CD4-positive, alpha-beta T cell treated with Interleukin-17A for 4 hours (primary cell): ENCODE results near the gene DCAF16.

Experiments
- DNase-seq: peaks from one replicate; pipeline ENCODE4 v3.0.0-alpha.2; 2020; ENCODE audit warnings: mixed read lengths

The DCAF16 gene

DNA sequence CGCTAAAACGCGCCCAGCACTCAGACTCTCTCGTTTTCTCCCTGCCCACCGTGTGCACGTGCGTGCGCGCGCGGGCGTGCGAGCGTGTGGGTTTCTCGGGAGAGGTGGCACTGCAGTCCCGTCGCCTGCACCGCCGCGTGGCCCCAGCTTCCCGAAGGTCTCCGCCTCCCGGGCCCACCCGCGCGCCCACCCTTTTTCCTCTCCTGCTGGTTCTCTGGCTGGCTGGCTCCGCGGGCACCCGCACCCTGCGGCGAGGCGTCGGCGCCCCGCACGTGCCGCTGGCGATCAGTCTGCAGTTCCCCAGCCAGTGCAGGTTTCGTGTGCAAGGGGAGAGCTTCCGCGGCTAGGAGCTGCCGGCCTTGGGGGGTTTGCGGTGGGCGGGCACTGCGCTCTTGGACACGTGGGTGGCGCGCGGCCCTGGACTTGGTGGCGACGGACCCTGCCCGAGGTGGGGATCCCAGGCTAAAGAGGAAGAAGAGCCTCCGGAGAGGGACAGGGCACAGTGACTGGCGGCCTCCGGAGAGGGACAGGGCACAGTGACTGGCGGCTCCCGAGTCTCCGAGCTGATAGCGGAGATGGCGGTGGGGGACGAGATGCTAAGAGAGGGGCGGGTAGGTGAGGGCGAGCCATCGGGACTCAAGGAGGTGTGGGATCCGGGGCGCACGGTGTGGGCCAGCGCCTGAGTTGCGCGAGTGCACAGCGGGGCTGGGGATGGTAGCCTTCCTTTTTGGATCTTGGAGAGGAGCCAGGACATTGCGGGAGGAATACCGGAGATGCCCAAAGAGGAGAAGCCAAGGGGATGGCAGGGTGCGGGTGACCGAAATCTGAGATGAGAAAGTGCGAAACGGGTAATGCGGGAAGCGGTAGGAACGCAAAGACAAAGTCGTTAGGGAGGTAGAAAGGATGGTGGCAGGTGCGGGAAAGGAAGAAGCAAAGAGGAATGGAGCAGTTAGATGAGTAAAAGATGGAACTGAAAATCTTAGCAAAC lies 29.0 kb downstream of the DCAF16 start, which contains the start of gene FAM184B:
Gene FAM184B, minus strand, starts transcription at position 322 of the 988 bp plus-strand sequence. CDS start 322 bp downstream, outside the sequence.
- no peak for DNase-seq

DNA sequence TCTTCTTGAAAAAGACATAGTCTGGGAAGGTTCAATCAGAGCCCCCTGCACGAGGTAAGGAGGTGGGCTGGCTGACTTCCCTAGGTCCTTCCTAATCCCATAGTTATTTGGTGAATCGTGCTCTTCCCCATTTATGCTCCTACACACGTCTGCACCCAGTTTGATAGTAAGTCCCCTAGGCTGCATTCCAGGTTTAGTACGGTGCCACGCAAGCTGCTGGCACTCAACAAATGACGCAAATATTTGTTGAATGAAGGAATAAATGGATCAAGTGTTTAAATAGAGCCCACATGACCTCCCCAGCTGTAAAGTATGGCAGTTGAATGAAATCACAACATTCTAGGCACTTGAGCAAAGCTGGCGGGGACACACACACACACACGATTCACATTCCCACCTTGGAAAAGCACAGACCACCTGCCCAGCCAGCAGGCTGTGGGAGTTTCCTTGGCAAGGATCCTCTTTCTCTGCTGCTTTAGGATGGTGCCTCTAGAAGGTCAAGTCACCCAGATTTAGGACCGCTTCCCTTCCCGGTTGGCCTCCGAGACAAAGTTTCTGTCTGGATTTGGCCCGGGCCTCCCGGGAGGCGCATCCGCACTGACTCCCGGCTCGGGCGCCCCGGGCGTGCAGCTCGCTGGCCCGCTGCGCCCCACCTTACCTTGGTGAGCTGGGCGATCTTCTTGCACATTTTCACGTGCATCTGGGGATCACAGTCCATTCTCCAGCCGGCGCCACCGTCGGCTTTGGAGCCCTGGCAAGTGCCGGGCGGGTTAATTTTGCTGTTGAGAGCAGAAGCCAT lies 29.9 kb downstream of the DCAF16 start:
- no peak for DNase-seq

DNA sequence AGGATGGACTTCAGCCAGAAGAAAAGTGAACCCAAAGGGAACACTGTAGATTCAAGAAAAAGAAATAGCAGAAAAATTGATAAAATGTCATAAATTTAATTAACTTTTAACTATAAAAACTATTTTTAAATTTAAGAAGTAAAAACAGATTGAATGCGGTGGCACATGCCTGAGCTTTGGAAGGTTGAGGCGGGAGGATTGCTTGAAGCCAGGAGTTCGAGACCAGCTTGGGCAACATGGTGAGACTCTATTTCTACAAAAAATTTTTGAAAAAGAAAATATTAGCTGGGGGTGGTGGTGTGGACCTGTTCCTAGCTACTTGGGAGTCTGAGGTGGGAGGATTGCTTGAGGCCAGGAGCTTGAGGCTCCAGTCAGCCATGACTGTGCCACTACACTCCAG lies 32.1 kb downstream of the DCAF16 start:
- DNase-seq: no peak

DNA sequence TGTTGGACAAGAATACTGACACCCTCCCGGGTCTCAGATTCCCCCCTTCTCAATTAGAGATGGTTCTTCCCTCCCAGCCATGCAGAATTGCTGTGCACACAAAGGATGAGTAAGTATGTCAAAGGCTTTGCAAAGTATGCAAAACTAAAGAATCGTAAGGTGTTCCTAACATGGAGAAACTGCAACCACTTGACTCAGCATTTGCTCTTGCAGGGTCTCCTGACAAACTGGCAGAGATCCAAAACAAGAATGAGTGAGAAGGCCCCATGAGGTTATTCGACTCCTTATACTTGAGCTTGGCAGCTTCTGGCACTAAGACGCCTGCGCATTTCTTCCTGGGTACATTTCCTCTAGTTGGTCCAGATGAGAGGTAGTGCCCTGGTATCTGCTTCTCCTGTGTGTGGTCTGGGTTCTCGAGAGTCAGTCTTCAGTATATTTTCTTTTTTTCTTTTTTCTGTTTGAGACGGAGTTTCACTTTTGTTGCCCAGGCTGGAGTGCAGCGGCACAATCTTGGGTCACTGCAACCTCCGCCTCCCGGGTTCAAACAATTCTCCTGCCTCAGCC lies 37.3 kb downstream of the DCAF16 start:
- DNase-seq: no peak

DNA sequence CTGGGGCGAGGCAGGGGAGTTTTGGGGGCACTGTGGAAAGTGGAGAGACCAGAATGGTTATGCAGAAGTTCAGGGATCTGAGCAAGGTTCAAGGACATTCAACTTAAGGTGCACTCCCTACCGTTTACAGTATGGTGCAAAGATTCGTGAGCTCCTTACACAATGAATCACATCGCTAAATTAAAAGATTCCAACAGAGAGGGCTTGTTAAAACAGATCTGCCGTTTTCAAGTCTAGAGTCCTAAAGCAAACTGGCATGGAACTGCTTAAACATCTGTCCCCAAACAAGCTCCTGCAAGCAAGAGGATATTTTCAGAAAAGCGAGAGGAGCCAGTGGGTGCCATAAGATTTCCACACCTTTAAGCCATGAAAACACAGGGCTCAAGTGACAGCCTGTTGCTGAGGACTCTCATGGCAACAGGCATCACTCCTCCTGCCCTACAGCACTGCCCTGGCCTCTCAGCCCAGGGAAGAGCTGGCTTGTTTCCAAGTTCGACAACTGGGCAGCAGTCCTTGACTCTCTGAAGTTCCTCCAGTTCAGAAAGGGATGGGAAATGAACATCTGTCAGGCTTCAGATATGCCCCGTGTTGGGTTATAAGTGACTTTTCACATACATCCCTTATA lies 39.2 kb downstream of the DCAF16 start:
- no peak for DNase-seq

DNA sequence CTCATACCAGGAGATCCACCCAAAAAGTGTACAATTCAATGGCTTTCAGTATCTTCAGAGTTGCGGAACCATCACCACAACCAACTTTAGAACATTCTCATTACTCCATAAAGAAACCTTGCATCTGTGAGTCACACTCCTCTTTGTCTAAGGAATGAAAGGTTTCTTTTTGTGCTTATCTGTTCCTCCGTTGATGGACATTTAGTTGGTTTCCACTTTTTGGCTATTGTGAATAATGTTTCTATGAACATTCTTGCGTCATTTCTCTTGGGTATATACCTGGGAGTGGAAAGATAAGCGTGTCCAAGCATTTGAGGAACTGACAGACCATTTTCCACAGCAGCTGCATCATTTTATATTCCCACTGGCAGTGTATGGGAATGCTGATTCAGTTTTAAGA lies 39.7 kb downstream of the DCAF16 start:
- DNase-seq: no peak

DNA sequence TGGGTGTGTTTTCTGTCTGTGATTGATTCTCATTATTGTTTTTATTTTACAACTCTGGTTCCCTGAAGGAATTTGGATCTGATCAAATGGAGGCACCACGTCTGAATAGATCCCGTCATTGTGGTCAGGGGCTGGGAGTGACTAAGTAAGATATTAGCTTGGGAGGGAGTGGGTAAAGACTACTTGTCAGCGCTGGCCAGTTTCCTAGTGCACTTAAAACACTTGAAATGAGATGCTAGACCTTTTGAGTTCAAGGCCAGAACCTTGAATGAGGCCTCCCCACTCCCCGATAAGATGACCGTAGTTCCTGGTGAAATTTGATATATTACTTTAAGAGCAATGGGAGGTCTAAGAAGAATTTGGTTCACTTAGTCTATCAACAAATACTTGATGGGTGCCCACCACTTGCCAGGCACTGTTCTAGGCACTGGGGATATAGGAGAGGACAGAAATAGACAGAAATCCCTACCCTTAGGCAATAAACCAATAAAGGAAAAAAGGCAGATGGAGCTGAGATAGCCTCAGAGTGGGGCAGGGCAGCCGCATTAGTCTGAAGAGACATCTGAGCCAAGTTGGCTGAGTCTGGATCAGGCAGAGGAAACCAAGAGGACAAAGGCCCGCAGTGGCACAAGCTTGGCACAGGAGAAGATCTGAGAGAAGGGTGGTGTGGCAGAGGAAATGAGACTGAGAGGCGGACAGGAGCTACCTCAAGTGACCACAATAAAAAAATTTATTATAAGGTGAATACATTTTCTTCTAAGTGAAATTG lies 41.0 kb downstream of the DCAF16 start:
- DNase-seq: no peak

DNA sequence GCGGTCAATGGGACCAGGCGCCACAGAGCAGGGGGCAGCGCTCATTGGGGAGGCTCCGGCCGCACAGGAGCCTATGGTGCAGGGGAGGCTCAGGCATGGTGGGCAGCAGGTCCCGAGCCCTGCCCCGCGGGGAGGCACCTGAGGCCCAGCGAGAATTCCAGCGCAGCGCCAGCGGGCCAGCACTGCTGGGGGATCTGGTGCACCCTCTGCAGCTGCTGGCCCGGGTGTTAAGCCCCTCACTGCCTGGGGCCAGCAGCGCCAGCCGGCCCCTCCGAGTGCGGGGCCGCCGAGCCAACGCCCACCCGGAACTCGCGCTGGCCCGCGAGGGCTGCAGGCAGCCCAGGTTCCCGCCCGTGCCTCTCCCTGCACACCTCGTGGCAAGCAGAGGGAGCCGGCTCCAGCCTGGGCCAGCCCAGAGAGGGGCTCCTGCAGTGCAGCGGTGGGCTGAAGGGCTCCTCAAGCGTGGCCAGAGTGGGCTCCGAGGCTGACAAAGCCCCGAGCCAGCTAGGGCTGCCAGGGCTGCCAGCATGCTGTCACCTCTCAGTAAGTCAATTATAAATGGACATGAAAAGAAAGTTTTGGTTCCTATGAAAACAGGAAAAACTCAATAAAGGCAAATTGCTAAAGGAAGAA lies 43.6 kb downstream of the DCAF16 start:
- DNase-seq: no peak

DNA sequence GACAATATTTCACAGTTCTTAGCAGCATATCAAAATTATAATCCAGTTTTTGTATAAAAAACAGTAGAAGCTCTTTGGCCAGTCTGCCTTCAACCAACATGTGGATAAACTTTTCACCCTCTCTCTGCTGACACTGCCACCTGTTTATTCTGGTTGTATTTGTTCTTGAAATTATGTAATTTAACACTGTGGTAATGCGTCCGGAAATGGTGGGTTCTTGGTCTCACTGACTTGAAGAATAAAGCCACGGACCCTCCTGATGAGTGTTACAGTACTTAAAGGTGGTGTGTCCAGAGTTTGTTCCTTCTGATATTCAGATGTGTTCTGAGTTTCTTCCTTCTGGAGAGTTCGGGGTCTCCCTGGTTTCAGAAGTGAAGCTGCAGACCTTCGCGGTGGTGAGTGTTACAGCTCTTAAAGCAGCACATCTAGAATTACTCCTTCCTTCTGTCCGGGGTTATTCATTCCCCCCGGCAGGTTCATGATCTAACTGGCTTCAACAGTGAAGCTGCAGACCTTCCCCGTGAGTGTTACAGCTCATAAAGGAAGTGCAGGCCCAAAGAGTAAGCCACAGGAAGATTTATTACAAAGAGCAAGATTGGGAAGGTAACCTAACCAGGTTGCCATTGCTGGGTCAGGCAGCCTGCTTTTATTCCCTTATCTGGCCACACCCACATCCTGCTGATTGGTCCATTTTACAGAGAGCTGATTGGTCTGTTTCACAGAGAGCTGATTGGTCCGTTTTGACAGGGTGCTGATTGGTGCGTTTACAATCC lies 44.9 kb downstream of the DCAF16 start:
- no peak for DNase-seq

DNA sequence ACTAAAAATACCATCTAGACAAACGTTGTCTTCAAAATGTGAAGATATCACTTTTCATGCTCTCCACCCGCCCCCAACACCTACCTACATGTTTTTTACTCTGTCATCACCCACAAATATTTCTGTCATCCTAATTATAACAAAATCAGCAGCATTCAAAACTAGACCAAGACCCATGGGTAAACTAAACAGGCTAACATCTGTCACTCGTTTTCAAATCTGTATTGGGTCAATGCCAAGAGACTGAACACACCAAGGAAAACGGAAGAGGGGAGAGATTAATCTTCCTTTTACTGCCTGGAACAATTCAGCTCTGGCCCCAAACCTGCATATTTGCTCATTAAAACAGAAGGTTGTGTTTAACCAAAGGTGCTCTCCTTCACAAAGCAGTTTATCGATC lies 46.6 kb downstream of the DCAF16 start:
- no peak for DNase-seq

DNA sequence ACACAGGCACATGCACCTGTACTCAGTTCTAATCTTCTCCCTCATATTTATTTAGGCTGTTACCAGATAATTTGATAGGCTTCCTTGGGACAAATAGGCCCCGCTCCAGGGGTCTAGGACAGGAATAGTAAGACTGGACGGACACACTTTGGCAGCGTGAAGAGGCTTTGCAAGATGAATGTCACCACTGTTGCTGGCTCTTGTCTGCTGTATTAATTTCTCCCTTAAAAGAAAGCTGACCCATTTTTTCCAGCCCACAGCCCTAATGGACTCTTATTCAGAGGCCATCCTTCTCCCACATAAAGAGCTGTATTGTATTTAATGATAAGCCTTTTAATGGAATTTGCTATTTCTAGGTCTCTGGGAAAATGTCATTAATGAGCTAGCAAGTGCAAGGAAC lies 47.1 kb downstream of the DCAF16 start:
- no peak for DNase-seq

DNA sequence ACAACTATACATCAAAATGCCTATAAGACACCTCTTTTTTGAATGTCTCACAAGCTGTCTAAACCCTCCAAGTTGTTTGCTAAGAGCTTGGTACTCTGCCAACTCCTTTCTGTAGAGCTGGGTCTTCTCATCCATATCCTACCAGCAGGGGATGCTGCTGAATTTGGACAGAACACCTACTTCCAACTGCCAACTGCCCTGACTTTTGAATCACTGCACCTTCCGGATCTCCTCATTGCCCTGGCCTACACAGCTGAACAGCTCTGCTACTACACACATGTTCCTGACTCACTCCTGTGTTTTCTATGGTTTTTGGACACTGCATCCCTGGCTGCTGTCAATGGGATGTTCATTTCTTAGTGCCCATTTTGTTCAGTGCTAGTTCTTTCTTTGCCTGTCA lies 47.8 kb downstream of the DCAF16 start:
- DNase-seq: no peak

DNA sequence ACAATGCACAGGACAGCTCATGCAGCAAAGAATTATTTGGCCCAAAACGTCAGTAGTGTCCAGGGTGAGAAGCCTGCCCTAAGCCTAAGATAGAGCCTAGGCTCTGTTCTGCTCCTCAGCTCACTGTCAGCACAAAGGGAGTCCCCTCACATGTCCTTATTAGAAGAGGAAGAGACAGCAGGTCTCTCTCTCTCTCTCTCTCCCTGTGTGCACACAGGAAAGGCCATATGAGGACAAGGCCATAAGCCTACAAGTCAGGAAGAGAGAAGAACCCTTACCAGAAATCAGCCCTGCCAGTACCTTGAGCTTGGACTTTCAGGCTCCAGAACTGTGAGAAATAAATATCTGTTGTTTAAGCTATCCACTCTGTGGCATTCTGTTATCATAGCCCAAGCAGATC lies 49.5 kb downstream of the DCAF16 start:
- DNase-seq: no peak

DNA sequence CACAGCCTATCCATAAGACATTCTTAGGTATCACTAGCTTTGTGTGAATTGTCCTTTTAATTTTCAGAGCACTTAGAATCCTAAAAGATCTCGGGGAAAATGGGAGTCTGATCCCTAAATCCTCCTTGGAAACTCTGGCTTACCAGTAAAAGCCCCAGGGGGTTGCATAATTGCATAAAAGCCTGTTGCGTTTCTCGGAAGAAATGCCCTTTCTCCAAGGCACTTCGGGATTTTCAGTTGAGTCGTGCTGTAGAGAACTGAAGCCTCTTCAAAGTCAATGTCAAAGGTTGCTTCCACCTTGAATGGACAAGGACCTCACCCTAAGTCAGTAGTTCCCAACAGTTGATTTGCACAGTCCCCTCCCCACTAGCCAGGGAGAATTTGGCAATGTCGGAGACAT lies 49.9 kb downstream of the DCAF16 start:
- no peak for DNase-seq

DNA sequence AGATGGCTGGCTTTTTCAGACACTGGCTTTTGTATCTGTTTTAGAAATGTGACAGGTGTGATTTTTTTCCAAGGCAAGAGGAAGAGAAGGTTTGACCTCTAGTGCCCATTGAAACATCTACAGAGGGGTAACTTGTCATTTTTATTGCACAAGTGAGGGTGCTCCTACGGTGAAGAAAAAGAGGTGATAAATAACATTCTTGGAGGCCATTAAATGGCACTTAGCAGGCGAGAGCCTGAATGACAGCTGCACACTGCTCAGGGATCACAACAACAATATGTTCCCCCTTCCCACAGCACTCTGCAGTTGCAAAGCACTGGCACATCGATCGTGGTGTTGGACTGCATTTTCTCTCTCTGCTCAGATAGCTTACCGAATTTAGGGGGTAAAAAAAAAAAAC lies 52.1 kb downstream of the DCAF16 start:
- DNase-seq: no peak

DNA sequence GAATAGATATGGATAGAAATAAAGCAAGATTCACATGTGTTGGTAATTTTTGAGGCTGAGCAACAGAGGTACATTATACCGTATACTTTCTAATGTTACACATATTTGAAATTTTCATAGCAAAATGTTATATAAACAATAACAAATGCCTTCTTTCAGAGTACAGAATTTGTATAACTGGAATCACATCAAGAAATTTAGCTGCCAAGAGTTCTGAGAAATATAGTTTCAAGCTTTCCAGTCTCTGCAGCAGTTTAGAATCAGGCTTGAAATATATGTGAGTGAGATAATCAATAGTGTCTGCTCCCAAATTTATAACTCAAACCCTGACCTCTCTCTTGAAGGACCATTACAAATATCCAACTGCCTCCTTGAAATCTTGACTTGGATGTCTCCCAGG lies 52.9 kb downstream of the DCAF16 start:
- DNase-seq: no peak

DNA sequence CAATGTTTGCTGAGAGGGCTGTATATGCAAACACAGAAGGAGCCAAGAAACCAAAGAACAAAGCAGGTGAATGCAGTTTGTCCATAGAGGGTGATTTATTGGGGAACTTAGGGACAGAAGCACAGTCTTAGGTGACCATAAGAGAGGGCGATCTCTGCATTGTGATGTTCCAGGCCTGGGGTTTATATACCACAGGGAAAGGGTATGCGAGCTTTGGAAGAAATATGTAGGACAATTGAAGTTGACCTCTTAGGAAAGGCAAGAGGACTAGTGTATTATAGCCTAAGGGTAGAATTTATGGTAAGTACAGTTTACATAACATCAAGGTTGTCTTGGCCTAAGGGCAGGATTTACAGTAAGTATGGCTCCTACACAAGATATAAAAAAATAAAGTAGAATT lies 56.9 kb downstream of the DCAF16 start:
- DNase-seq: no peak
